Trophoblast cell (in vitro differentiated cells and primary cell): ENCODE results near the gene TSPOAP1.

Experiments
- DNase-seq, 2 donors: peaks; one replicate each; pipeline ENCODE4 v3.0.0-alpha.2; 2016
- H2AFZ ChIP-seq: 2 replicates; pipeline ENCODE4 v1.6.1; 2013; ENCODE audit warnings: low read length, moderate library complexity, mild to moderate bottlenecking; ENCODE audit not compliant: insufficient read depth, poor library complexity
- H2AK5ac ChIP-seq: 2 replicates; pipeline ENCODE4 v1.6.1; 2013; ENCODE audit warnings: mild to moderate bottlenecking, low read length
- H2BK120ac ChIP-seq: 2 replicates; pipeline ENCODE4 v1.6.1; 2013; ENCODE audit warnings: low read length, mild to moderate bottlenecking, moderate library complexity; ENCODE audit not compliant: insufficient read depth, poor library complexity
- H2BK12ac ChIP-seq: 2 replicates; pipeline ENCODE4 v1.6.1; 2013; ENCODE audit warnings: mild to moderate bottlenecking, low read length, moderate library complexity
- H2BK5ac ChIP-seq: 2 replicates; pipeline ENCODE4 v1.6.1; 2013; ENCODE audit warnings: low read length, low read depth, moderate library complexity, mild to moderate bottlenecking; ENCODE audit not compliant: poor library complexity
- H3K14ac ChIP-seq: 2 replicates; pipeline ENCODE4 v1.6.1; 2013; ENCODE audit warnings: mild to moderate bottlenecking, low read length
- H3K18ac ChIP-seq: 2 replicates; pipeline ENCODE4 v1.6.1; 2013; ENCODE audit warnings: mild to moderate bottlenecking, low read length
- H3K23ac ChIP-seq: 2 replicates; pipeline ENCODE4 v1.6.1; 2013; ENCODE audit warnings: low read length
- H3K27ac ChIP-seq: 2 replicates; pipeline ENCODE4 v1.5.1; 2013; ENCODE audit warnings: low read depth, mild to moderate bottlenecking, inconsistent platforms, low read length, moderate library complexity
- H3K27me3 ChIP-seq: 2 replicates; pipeline ENCODE4 v1.6.1; 2013; ENCODE audit warnings: inconsistent platforms, mild to moderate bottlenecking, low read length, moderate library complexity; ENCODE audit not compliant: insufficient read depth
- H3K36me3 ChIP-seq, 2 experiments: 1 replicate in 1 of 2; 2 replicates in 1 of 2; pipeline ENCODE4 v1.6.1; 2013; ENCODE audit warnings: low read length in 2 of 2, mild to moderate bottlenecking in 2 of 2, moderate library complexity in 1 of 2; ENCODE audit not compliant: insufficient read depth in 2 of 2, control insufficient read depth in 1 of 2
- H3K4ac ChIP-seq: 2 replicates; pipeline ENCODE4 v1.6.1; 2013; ENCODE audit warnings: low read depth, mild to moderate bottlenecking, low read length, moderate library complexity
- H3K4me1 ChIP-seq, 2 experiments: 1 replicate in 1 of 2; 2 replicates in 1 of 2; pipeline ENCODE4 v1.6.1; 2013; ENCODE audit warnings: low read length in 2 of 2, mild to moderate bottlenecking in 2 of 2, moderate library complexity in 1 of 2; ENCODE audit not compliant: insufficient read depth in 2 of 2, control insufficient read depth in 1 of 2
- H3K4me2 ChIP-seq: 2 replicates; pipeline ENCODE4 v1.6.1; 2013; ENCODE audit warnings: inconsistent platforms, mild to moderate bottlenecking, low read length, moderate library complexity
- H3K4me3 ChIP-seq: 2 replicates; pipeline ENCODE4 v1.5.1; 2013; ENCODE audit warnings: mild to moderate bottlenecking, low read depth, low read length, inconsistent platforms
- H3K79me1 ChIP-seq: one replicate; pipeline ENCODE4 v1.6.1; 2013; ENCODE audit warnings: low read length
- H3K79me2 ChIP-seq: 2 replicates; pipeline ENCODE4 v1.6.1; 2013; ENCODE audit warnings: low read length, mild to moderate bottlenecking; ENCODE audit not compliant: control insufficient read depth, insufficient read depth, poor library complexity
- H3K9ac ChIP-seq: 2 replicates; pipeline ENCODE4 v1.6.1; 2013; ENCODE audit warnings: mild to moderate bottlenecking, low read length
- H3K9me3 ChIP-seq: 2 replicates; pipeline ENCODE4 v1.6.1; 2013; ENCODE audit warnings: low read depth, mild to moderate bottlenecking, control low read depth, inconsistent platforms, low read length; ENCODE audit not compliant: insufficient read depth
- H4K12ac ChIP-seq: 2 replicates; pipeline ENCODE4 v1.6.1; 2013; ENCODE audit warnings: low read depth, mild to moderate bottlenecking, low read length, moderate library complexity
- H4K8ac ChIP-seq: 2 replicates; pipeline ENCODE4 v1.6.1; 2013; ENCODE audit warnings: low read depth, mild to moderate bottlenecking, low read length, moderate library complexity
- H4K91ac ChIP-seq: one replicate; pipeline ENCODE4 v1.6.1; 2013; ENCODE audit warnings: low read depth, mild to moderate bottlenecking, low read length, moderate library complexity
- WGBS: extraction: QIAGEN DNeasy Blood & Tissue Kit; methylation state at CpG from one replicate; pipeline ENCODE4 v1.1.7; 2013; ENCODE audit warnings: missing lambda C conversion rate; ENCODE audit not compliant: insufficient read length, insufficient coverage; ENCODE audit errors: extremely low coverage; 5-methylcytosine and 5-hydroxymethylcytosine counted together

Gene TSPOAP1

GRCh38 chr17:58313815-58314705 is 14.5 kb downstream of the TSPOAP1 start:
- Histone ChIP-seq H3K18ac (no peak overlapping the region), H4K12ac (no peak overlapping the region), H3K79me2 (no peaks in the 10 kb centered on the region), H2AK5ac (no peak overlapping the region), H2BK5ac (no peak overlapping the region), H2BK120ac (no peak overlapping the region), H2AFZ (no peak overlapping the region), H3K79me1 (no peaks in the 10 kb centered on the region), H3K4ac (no peak overlapping the region), H3K23ac (no peak overlapping the region), H3K27ac (no peak overlapping the region), H3K36me3 (no peaks in the 10 kb centered on the region), H2BK12ac (no peak overlapping the region), H4K8ac (no peak overlapping the region), H3K4me3 (no peak overlapping the region), H3K4me2 (no peak overlapping the region), H3K14ac (no peak overlapping the region), H3K4me1 (no peaks in the 10 kb centered on the region), H4K91ac (no peak overlapping the region), H3K9ac (no peak overlapping the region), H3K27me3 (no peaks in the 10 kb centered on the region), H3K9me3 (no peaks in the 10 kb centered on the region)
- DNase-seq = peak in 1 of 2 donors; percentile 17
- WGBS = no CpG with 5 or more reads among the region's 7 CpGs

GRCh38 chr17:58312829-58313228 is 15.8 kb downstream of the TSPOAP1 start:
- Histone ChIP-seq H2AK5ac (no peak overlapping the region), H3K9me3 (no peaks in the 10 kb centered on the region), H4K91ac (no peak overlapping the region), H4K12ac (no peak overlapping the region), H3K79me1 (no peaks in the 10 kb centered on the region), H3K4me1 (no peaks in the 10 kb centered on the region), H3K18ac (no peak overlapping the region), H3K36me3 (no peaks in the 10 kb centered on the region), H2AFZ (no peak overlapping the region), H3K23ac (no peak overlapping the region), H3K79me2 (no peaks in the 10 kb centered on the region), H3K27ac (no peak overlapping the region), H3K4me3 (no peak overlapping the region), H4K8ac (no peak overlapping the region), H2BK5ac (no peak overlapping the region), H3K4me2 (no peak overlapping the region), H2BK120ac (no peak overlapping the region), H3K27me3 (no peaks in the 10 kb centered on the region), H3K4ac (no peak overlapping the region), H2BK12ac (no peak overlapping the region), H3K9ac (no peak overlapping the region), H3K14ac (no peak overlapping the region)
- no peak for DNase-seq
- WGBS = no CpG with 5 or more reads among the region's 1 CpG

GRCh38 chr17:58312021-58312630 is 16.5 kb downstream of the TSPOAP1 start:
- Histone ChIP-seq H3K79me2 (no peaks in the 10 kb centered on the region), H2AFZ (no peak overlapping the region), H3K27me3 (no peaks in the 10 kb centered on the region), H3K9ac (no peak overlapping the region), H4K12ac (no peak overlapping the region), H3K4me1 (no peaks in the 10 kb centered on the region), H3K36me3 (no peaks in the 10 kb centered on the region), H3K4me2 (no peak overlapping the region), H3K27ac (no peak overlapping the region), H3K9me3 (no peaks in the 10 kb centered on the region), H3K79me1 (no peaks in the 10 kb centered on the region), H3K4me3 (no peak overlapping the region), H3K23ac (no peak overlapping the region), H3K4ac (no peak overlapping the region), H3K18ac (no peak overlapping the region), H2BK5ac (no peak overlapping the region), H2AK5ac (no peak overlapping the region), H2BK12ac (no peak overlapping the region), H4K91ac (no peak overlapping the region), H2BK120ac (no peak overlapping the region), H4K8ac (no peak overlapping the region), H3K14ac (no peak overlapping the region)
- DNase-seq = no peak
- WGBS = no CpG with 5 or more reads among the region's 23 CpGs

- Histone ChIP-seq H3K79me1 (no peaks in the 10 kb centered on the region), H3K4me3 (no peak overlapping the region), H3K36me3 (no peaks in the 10 kb centered on the region), H3K27me3 (no peaks in the 10 kb centered on the region), H2BK120ac (no peak overlapping the region), H3K27ac (no peak overlapping the region), H2BK5ac (no peak overlapping the region), H3K4ac (no peak overlapping the region), H4K12ac (no peak overlapping the region), H2AK5ac (no peak overlapping the region), H3K4me2 (no peak overlapping the region), H3K18ac (no peak overlapping the region), H2AFZ (no peak overlapping the region), H4K8ac (no peak overlapping the region), H2BK12ac (no peak overlapping the region), H3K14ac (no peak overlapping the region), H3K9me3 (no peaks in the 10 kb centered on the region), H3K23ac (no peak overlapping the region), H3K79me2 (no peaks in the 10 kb centered on the region), H4K91ac (no peak overlapping the region), H3K4me1 (no peaks in the 10 kb centered on the region), H3K9ac (no peak overlapping the region)
- no CpG with 5 or more reads among the region's 9 CpGs for WGBS
- no peak for DNase-seq
Measured at GRCh38 chr17:58311429-58311894, 17.1 kb downstream of the TSPOAP1 start.
